Vagina (tissue), 2 donors: ENCODE results near the gene PRR19. TPM values are rescaled to one million over a fixed set of nuclear protein-coding genes. Genes with fewer than 3 reads are reported as not detected.

Source experiments
- DNase-seq, 2 donors: peaks; one replicate each; pipeline ENCODE4 v3.0.0-alpha.2; 2017; ENCODE audit errors: extremely low spot score in 2 of 2
- H3K27ac ChIP-seq: fragments of 200-600 bp; sonication (generic); one replicate; pipeline ENCODE4 v1.5.1; 2019
- H3K27me3 ChIP-seq: fragments of 200-600 bp; sonication (generic); one replicate; pipeline ENCODE4 v1.5.1; 2019
- H3K36me3 ChIP-seq, 2 donors: fragments of 200-600 bp; sonication (generic); one replicate each; pipeline ENCODE4 v1.5.1; 2017 to 2019
- H3K4me1 ChIP-seq: fragments of 200-600 bp; sonication (generic); one replicate; pipeline ENCODE4 v1.5.1; 2019
- H3K4me3 ChIP-seq, 2 donors: fragments of 200-600 bp; sonication (generic); 1 replicate in 1 of 2; 2 replicates in 1 of 2; pipeline ENCODE4 v1.5.1; 2016 to 2019
- H3K9me3 ChIP-seq: fragments of 200-600 bp; sonication (generic); one replicate; pipeline ENCODE4 v1.5.1; 2019
- CTCF ChIP-seq, 3 experiments: fragments of 450-650 bp in 2 of 3; fragments of 200-600 bp in 1 of 3; sonication (generic) in 1 of 3; IDR thresholded peaks; one replicate each; pipeline ENCODE4 v1.5.1; 2017 to 2019; ENCODE audit warnings: antibody characterized with exemption in 3 of 3, mild to moderate bottlenecking in 2 of 3, moderate library complexity in 2 of 3
- POLR2A ChIP-seq, 2 donors: fragments of 450-650 bp; IDR thresholded peaks; one replicate each; pipeline ENCODE4 v1.6.1; 2017; ENCODE audit warnings: antibody characterized with exemption in 2 of 2, mild to moderate bottlenecking in 2 of 2, moderate library complexity in 2 of 2
- POLR2AphosphoS5 ChIP-seq, 2 donors: sonication (generic); formaldehyde crosslinking; IDR thresholded peaks; one replicate each; pipeline ENCODE4 v1.9.0; 2017; ENCODE audit warnings: antibody characterized with exemption in 2 of 2, mild to moderate bottlenecking in 2 of 2, low read depth in 1 of 2; ENCODE audit not compliant: insufficient read depth in 1 of 2
- intact Hi-C: fragments of 100-400 bp; cut with DNase I; formaldehyde crosslinking; loops from one replicate; pipeline ENCODE4 v1.15.1; 2023
- total RNA-seq: library from RNA; depleted of rRNA; stranded (reverse); fragments of >200 nt; gene quantifications from one replicate; pipeline ENCODE4 v1.2.3, GENCODE V29; 2016

The PRR19 gene
- total RNA-seq, 1 donor from 2014 or later: not detected

- Histone ChIP-seq H3K27me3 (no peaks in the 10 kb centered on the region), H3K9me3 (no peaks in the 10 kb centered on the region), H3K4me1 (peaks cover 12% of the 10 kb centered on the region), H3K27ac (no peak overlapping the region), H3K36me3 (no peaks in the 10 kb centered on the region), H3K4me3 (no peak overlapping the region)
- intact Hi-C loops: no loop called here
- no peak for TF ChIP-seq POLR2A (IDR thresholded peaks at IDR 0.05)
- no peak for TF ChIP-seq CTCF (IDR thresholded peaks at IDR 0.05)
- TF ChIP-seq POLR2AphosphoS5 (IDR thresholded peaks at IDR 0.05; ENCODE audit: insufficient read depth in 1 of 2, low read depth in 1 of 2): no peak
- DNase-seq: no peak
Observed at GRCh38 chr19:42312370-42312769, 10.4 kb downstream of the PRR19 start.

DNA sequence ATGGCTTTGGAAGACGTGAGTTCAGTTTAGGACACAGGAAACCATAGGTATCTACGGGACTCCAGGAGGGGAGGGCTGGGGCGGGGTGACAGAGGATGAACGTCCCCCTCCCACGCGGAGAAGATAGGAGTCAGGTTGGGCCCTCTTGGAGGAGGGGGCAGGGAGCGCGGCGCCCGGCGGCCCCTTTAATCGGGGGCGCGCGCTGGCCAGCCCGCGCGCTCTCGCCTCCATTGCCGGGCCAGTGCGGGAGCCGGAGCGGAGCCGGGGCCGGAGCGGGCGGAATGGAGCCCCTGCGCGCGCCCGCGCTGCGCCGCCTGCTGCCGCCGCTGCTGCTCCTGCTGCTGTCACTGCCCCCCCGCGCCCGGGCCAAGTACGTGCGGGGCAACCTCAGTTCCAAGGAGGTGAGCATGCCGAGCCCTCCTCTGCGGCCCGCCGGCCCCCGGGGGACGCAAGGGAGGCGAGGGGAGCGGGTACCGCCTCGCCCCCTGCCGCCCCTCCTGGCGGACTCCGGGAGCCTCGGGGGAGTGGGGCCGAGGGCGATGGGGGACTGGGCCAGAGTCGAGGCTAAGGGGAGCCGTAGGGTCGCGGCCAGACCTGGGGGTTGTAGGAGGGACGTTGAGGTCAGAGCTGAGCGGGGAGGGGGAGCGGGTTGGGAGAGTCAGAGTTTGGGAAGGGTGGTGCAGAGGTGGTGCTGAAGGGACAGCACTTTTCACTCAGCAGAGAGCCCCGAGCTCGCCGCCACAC, 11.3 kb downstream of the PRR19 start, which contains the start of gene TMEM145:
TSS of gene TMEM145 (plus strand) at position 214 of the 744 bp plus-strand sequence. CDS start at position 282, 68 bp downstream.
- no peak for TF ChIP-seq POLR2AphosphoS5 (IDR thresholded peaks at IDR 0.05; ENCODE audit: insufficient read depth in 1 of 2, low read depth in 1 of 2)
- no peak for TF ChIP-seq POLR2A (IDR thresholded peaks at IDR 0.05)
- no peak for TF ChIP-seq CTCF (IDR thresholded peaks at IDR 0.05)
- H3K27ac ChIP-seq: no peak within 1 kb of the TSS
- H3K36me3 ChIP-seq: no peaks in the 10 kb centered on the region
- intact Hi-C loops: no loop called here
- H3K27me3 ChIP-seq: no peaks in the 10 kb centered on the region
- H3K4me1 ChIP-seq: peaks cover 12% of the 10 kb centered on the region
- no peaks in the 10 kb centered on the region for H3K9me3 ChIP-seq
- no peak for DNase-seq
- peak within 1 kb of the TSS; percentile 28 to 35 for H3K4me3 ChIP-seq

GRCh38 chr19:42313840-42314755, 12.2 kb downstream of the PRR19 start:
- H3K4me1 ChIP-seq: peaks cover 12% of the 10 kb centered on the region
- H3K27ac ChIP-seq: no peak overlapping the region
- DNase-seq: no peak
- intact Hi-C loops: no loop called here
- no peaks in the 10 kb centered on the region for H3K36me3 ChIP-seq
- TF ChIP-seq POLR2AphosphoS5 (IDR thresholded peaks at IDR 0.05; ENCODE audit: insufficient read depth in 1 of 2, low read depth in 1 of 2): no peak
- TF ChIP-seq CTCF (IDR thresholded peaks at IDR 0.05): no peak
- no peak for TF ChIP-seq POLR2A (IDR thresholded peaks at IDR 0.05)
- no peaks in the 10 kb centered on the region for H3K27me3 ChIP-seq
- no peaks in the 10 kb centered on the region for H3K9me3 ChIP-seq
- H3K4me3 ChIP-seq: peak overlapping the region in 1 of 2 donors; percentile 35

GRCh38 chr19:42315024-42315423, 13.1 kb downstream of the PRR19 start:
- H3K9me3 ChIP-seq: no peaks in the 10 kb centered on the region
- TF ChIP-seq POLR2AphosphoS5 (IDR thresholded peaks at IDR 0.05; ENCODE audit: insufficient read depth in 1 of 2, low read depth in 1 of 2) (no peak), POLR2A (IDR thresholded peaks at IDR 0.05) (no peak), CTCF (IDR thresholded peaks at IDR 0.05) (no peak)
- H3K27ac ChIP-seq: no peak overlapping the region
- H3K4me3 ChIP-seq: no peak overlapping the region
- no peaks in the 10 kb centered on the region for H3K27me3 ChIP-seq
- no peaks in the 10 kb centered on the region for H3K36me3 ChIP-seq
- intact Hi-C loops: no loop called here
- DNase-seq: no peak
- peaks cover 12% of the 10 kb centered on the region for H3K4me1 ChIP-seq
